ENCODE measurements around the gene OR4P4.

The OR4P4 gene

DNA sequence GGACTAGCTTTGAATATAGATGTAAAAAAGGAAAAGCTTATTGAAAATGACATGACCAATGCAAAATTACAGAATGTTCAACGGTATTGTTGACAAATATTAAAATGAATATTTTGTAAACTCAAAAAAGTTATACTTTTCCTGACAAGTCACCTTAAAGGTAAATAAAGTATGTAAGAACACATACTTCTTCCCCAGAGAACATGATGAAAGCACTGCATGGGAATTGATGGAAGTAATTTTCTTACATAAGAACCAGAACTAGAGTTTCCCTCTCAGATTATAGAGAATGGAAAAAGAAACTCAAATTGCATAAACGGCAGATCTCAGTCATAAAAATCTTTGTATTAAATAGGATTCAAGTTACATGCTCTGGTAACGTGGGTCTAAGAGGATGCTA lies at the start of gene OR4P4:
Gene OR4P4 (plus strand): TSS at position 301 of the 400 bp plus-strand sequence.
- no peak within 1 kb of the TSS for H3K9ac ChIP-seq (ENCODE audit: low read length)
- no peaks in the 10 kb centered on the region for H3K27me3 ChIP-seq (ENCODE audit: low read length)
- no peaks in the 10 kb centered on the region for H4K20me1 ChIP-seq (ENCODE audit: low read depth, low read length)
- no peak within 1 kb of the TSS for H2AFZ ChIP-seq (ENCODE audit: low read depth, low read length, severe bottlenecking)
- H3K9me2 ChIP-seq (replicated peaks; ENCODE audit: insufficient read depth, low read length): no peaks in the 10 kb centered on the region
- no peak within 1 kb of the TSS for H3K27ac ChIP-seq (ENCODE audit: low read depth, low read length)
- H3K36me3 ChIP-seq (ENCODE audit: low read length): no peaks in the 10 kb centered on the region
- no peaks in the 10 kb centered on the region for H3K79me2 ChIP-seq (ENCODE audit: insufficient read depth, low read length)
- no peak within 1 kb of the TSS for H3K4me3 ChIP-seq (ENCODE audit: insufficient read depth, low read length, poor library complexity, severe bottlenecking)
- no peaks in the 10 kb centered on the region for H3F3A ChIP-seq (ENCODE audit: insufficient read depth)
- no peak within 1 kb of the TSS for H3K4me2 ChIP-seq (ENCODE audit: low read depth, low read length, poor library complexity, severe bottlenecking)
- TF ChIP-seq EZH2phosphoT487 (conservative IDR thresholded peaks at IDR 0.05; ENCODE audit: low read length): no peak
- TF ChIP-seq, protein P1, sequence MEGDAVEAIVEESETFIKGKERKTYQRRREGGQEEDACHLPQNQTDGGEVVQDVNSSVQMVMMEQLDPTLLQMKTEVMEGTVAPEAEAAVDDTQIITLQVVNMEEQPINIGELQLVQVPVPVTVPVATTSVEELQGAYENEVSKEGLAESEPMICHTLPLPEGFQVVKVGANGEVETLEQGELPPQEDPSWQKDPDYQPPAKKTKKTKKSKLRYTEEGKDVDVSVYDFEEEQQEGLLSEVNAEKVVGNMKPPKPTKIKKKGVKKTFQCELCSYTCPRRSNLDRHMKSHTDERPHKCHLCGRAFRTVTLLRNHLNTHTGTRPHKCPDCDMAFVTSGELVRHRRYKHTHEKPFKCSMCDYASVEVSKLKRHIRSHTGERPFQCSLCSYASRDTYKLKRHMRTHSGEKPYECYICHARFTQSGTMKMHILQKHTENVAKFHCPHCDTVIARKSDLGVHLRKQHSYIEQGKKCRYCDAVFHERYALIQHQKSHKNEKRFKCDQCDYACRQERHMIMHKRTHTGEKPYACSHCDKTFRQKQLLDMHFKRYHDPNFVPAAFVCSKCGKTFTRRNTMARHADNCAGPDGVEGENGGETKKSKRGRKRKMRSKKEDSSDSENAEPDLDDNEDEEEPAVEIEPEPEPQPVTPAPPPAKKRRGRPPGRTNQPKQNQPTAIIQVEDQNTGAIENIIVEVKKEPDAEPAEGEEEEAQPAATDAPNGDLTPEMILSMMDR (IDR thresholded peaks at IDR 0.05; ENCODE audit: insufficient read depth, low read length, poor library complexity, severe bottlenecking): no peak
- no peaks in the 10 kb centered on the region; the same call in 1 of the 2 replicates for H3K9me3 ChIP-seq (ENCODE audit: insufficient read depth, low read length)

DNA sequence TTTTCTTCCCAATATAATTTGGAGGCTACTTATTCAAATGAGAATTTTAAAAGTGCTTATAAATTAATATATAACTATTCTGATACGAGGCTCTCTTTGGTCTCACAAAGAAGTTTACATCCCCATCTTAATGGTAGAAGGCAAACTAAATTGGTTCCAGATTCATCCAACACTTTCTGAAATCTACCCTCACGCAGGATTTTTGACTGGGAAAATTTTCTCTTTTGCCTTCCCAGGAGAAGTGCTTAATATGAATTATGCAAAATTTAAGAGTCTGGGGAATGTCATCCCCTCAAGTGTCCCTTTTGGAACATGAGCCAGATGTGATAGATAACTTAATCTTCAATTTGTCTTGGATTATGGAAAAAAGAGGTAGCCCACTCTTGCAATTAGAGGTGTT lies 27.4 kb upstream of the OR4P4 start, which contains the start of gene OR4C11:
Gene OR4C11 (minus strand): TSS at position 101 of the 400 bp plus-strand sequence. CDS start 3,272 bp downstream, outside the sequence.
- Histone ChIP-seq H3K4me2 (ENCODE audit: low read depth, low read length, poor library complexity, severe bottlenecking) (no peak within 1 kb of the TSS), H3K27me3 (ENCODE audit: low read length) (no peaks in the 10 kb centered on the region), H3K36me3 (ENCODE audit: low read length) (no peaks in the 10 kb centered on the region), H3K9me2 (replicated peaks; ENCODE audit: insufficient read depth, low read length) (no peaks in the 10 kb centered on the region), H4K20me1 (ENCODE audit: low read depth, low read length) (no peaks in the 10 kb centered on the region), H3K9me3 (ENCODE audit: insufficient read depth, low read length) (no peaks in the 10 kb centered on the region), H2AFZ (ENCODE audit: low read depth, low read length, severe bottlenecking) (no peak within 1 kb of the TSS), H3K9ac (ENCODE audit: low read length) (no peak within 1 kb of the TSS), H3K79me2 (ENCODE audit: insufficient read depth, low read length) (no peaks in the 10 kb centered on the region), H3K4me3 (ENCODE audit: insufficient read depth, low read length, poor library complexity, severe bottlenecking) (no peak within 1 kb of the TSS), H3F3A (ENCODE audit: insufficient read depth) (no peaks in the 10 kb centered on the region), H3K27ac (ENCODE audit: low read depth, low read length) (no peak within 1 kb of the TSS)
- TF ChIP-seq, protein P1 (IDR thresholded peaks at IDR 0.05; ENCODE audit: insufficient read depth, low read length, poor library complexity, severe bottlenecking): no peak
- TF ChIP-seq EZH2phosphoT487 (conservative IDR thresholded peaks at IDR 0.05; ENCODE audit: low read length): no peak

DNA sequence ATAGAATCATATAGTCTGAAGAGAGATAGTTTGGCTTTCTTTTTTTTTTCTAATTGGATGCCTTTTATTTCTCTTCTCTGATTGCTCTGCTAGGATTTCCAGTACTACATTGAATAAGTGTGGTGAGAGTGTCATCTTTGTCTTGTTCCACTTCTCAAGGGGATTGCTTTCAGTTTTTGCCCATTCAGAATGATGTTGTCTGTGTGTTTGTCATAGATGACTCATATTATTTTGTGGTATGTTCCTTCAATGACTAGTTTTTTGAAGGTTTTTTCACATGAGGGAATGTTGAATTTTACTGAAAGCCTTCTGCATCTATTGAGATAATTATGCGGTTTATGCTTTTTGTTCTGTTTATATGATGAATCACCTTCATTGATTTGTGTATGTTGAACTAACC lies 10.4 kb upstream of the OR4P4 start:
- Histone ChIP-seq H3K79me2 (ENCODE audit: insufficient read depth, low read length) (no peaks in the 10 kb centered on the region), H3K9me3 (ENCODE audit: insufficient read depth, low read length) (no peaks in the 10 kb centered on the region), H3K27me3 (ENCODE audit: low read length) (no peaks in the 10 kb centered on the region), H4K20me1 (ENCODE audit: low read depth, low read length) (no peaks in the 10 kb centered on the region), H2AFZ (ENCODE audit: low read depth, low read length, severe bottlenecking) (no peak overlapping the region), H3F3A (ENCODE audit: insufficient read depth) (no peaks in the 10 kb centered on the region), H3K4me3 (ENCODE audit: insufficient read depth, low read length, poor library complexity, severe bottlenecking) (no peak overlapping the region), H3K9ac (ENCODE audit: low read length) (no peak overlapping the region), H3K27ac (ENCODE audit: low read depth, low read length) (no peak overlapping the region), H3K9me2 (replicated peaks; ENCODE audit: insufficient read depth, low read length) (no peaks in the 10 kb centered on the region), H3K4me2 (ENCODE audit: low read depth, low read length, poor library complexity, severe bottlenecking) (no peak overlapping the region), H3K36me3 (ENCODE audit: low read length) (no peaks in the 10 kb centered on the region)
- TF ChIP-seq, protein P1 (IDR thresholded peaks at IDR 0.05; ENCODE audit: insufficient read depth, low read length, poor library complexity, severe bottlenecking): no peak
- no peak for TF ChIP-seq EZH2phosphoT487 (conservative IDR thresholded peaks at IDR 0.05; ENCODE audit: low read length)
